BE2C (cell line): ENCODE measurements around the gene KCND1.

Experiments used
- DNase-seq: peaks from one replicate; pipeline ENCODE4 v3.0.0-alpha.2; 2020
- H3K27me3 ChIP-seq: fragments of 250-450 bp; sonication (Bioruptor Pico); 2 replicates; pipeline ENCODE4 v1.5.1; 2020; ENCODE audit warnings: mild to moderate bottlenecking
- H3K36me3 ChIP-seq: fragments of 250-450 bp; sonication (Bioruptor Pico); 2 replicates; pipeline ENCODE4 v1.5.1; 2020; ENCODE audit warnings: mild to moderate bottlenecking
- H3K4me1 ChIP-seq: fragments of 250-450 bp; sonication (Bioruptor Pico); 2 replicates; pipeline ENCODE4 v1.5.1; 2020
- H3K4me3 ChIP-seq: 2 replicates; pipeline ENCODE4 v1.5.1; 2011; ENCODE audit warnings: low read depth, low read length
- H3K9me3 ChIP-seq: fragments of 250-450 bp; sonication (Bioruptor Pico); 2 replicates; pipeline ENCODE4 v1.5.1; 2020
- TF ChIP-seq, protein P1 (sequence below): IDR thresholded peaks from 2 replicates; pipeline ENCODE4 v1.5.1; 2012; ENCODE audit warnings: mild to moderate bottlenecking, low read depth, low read length

KCND1 gene

GRCh38 chrX:48917139-48918001 is 54.3 kb downstream of the KCND1 start:
- TF ChIP-seq, protein P1, sequence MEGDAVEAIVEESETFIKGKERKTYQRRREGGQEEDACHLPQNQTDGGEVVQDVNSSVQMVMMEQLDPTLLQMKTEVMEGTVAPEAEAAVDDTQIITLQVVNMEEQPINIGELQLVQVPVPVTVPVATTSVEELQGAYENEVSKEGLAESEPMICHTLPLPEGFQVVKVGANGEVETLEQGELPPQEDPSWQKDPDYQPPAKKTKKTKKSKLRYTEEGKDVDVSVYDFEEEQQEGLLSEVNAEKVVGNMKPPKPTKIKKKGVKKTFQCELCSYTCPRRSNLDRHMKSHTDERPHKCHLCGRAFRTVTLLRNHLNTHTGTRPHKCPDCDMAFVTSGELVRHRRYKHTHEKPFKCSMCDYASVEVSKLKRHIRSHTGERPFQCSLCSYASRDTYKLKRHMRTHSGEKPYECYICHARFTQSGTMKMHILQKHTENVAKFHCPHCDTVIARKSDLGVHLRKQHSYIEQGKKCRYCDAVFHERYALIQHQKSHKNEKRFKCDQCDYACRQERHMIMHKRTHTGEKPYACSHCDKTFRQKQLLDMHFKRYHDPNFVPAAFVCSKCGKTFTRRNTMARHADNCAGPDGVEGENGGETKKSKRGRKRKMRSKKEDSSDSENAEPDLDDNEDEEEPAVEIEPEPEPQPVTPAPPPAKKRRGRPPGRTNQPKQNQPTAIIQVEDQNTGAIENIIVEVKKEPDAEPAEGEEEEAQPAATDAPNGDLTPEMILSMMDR: peak; percentile 83
- peak; percentile 84 for DNase-seq
- H3K36me3 ChIP-seq: no peaks in the 10 kb centered on the region
- no peaks in the 10 kb centered on the region for H3K4me1 ChIP-seq
- H3K27me3 ChIP-seq: no peaks in the 10 kb centered on the region
- no peaks in the 10 kb centered on the region for H3K9me3 ChIP-seq
- peak overlapping the region; percentile 69 for H3K4me3 ChIP-seq

DNA sequence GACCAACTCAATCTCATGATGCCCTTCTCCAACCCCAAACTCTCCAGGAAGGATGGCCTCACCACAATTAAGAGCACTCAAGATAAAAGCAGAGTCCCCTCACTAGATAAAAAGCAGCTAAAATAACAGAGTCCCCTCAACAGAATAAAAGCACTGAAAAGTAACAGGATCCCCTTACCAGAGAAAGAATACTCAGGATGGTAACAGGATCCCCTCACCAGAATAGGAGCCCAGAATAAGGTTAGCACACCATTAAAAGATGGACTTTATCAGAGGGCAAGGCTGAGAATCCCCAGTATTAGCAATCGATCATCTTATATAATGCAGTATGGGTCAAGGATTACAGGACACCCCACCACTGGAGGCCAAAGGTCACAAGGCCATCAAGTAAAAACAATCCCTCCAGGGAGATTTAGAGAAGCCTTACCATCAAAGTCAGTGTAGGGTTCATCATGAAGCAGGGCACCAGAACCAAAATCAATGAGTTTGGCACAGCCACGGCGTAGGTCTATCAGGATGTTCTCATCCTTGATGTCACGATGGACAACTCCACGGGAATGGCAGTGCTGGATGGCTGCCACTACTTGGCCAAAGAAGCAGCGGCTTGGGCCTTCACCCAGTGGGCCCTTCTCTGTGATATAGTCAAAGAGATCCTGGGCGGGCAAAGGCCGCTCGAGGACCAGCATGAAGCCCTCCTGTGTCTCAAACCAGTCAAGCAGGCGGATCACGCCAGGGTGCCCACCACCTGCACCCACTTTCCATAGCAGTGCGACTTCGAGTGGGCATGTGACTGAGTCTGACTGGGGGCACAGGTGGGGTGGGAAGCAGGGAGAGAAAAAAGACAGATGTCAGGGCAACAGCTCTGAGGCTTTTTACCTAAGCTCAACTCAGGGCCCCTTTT is 56.8 kb downstream of the KCND1 start:
- TF ChIP-seq, protein P1: no peak
- Histone ChIP-seq H3K27me3 (no peaks in the 10 kb centered on the region), H3K4me1 (no peaks in the 10 kb centered on the region), H3K9me3 (no peaks in the 10 kb centered on the region), H3K4me3 (no peak overlapping the region), H3K36me3 (no peaks in the 10 kb centered on the region)
- no peak for DNase-seq

- TF ChIP-seq, protein P1: no peak
- H3K4me1 ChIP-seq: no peaks in the 10 kb centered on the region
- H3K9me3 ChIP-seq: no peaks in the 10 kb centered on the region
- no peaks in the 10 kb centered on the region for H3K36me3 ChIP-seq
- no peaks in the 10 kb centered on the region for H3K27me3 ChIP-seq
- no peak overlapping the region for H3K4me3 ChIP-seq
- DNase-seq: no peak
Observed at GRCh38 chrX:48913605-48914366, 57.9 kb downstream of the KCND1 start.

- Histone ChIP-seq H3K4me1 (no peaks in the 10 kb centered on the region), H3K9me3 (no peaks in the 10 kb centered on the region), H3K36me3 (no peaks in the 10 kb centered on the region), H3K27me3 (no peaks in the 10 kb centered on the region), H3K4me3 (peak within 1 kb of the TSS; percentile 73)
- peak; percentile 72 for DNase-seq
- TF ChIP-seq, protein P1: no peak
Observed at GRCh38 chrX:48911412-48912182, 60.0 kb downstream of the KCND1 start, which contains the start of gene SLC35A2. Gene SLC35A2 (minus strand): TSS chrX:48911646. CDS start chrX:48911636, 10 bp downstream.
